ENCODE measurements around the gene TOLLIP. TPM values are rescaled to one million over a fixed set of nuclear protein-coding genes. Genes with fewer than 3 reads are reported as not detected.

Gene TOLLIP
- total RNA-seq, 1 experiment from 2014 or later: 32.3 TPM

GRCh38 chr11:1351278-1351937 is 42.0 kb upstream of the TOLLIP start:
- POLR2A ChIA-PET: interaction anchor here (1.3 kb wide), 1 partner anchor 88 kb away, joined by 6 read pairs; no protein-coding TSS in a partner anchor
- no peak overlapping the region for H3K4me3 Mint-ChIP-seq
- CTCF ChIA-PET: interaction anchor here (1.0 kb wide), 1 partner anchor 195 kb away, joined by 3 read pairs; no protein-coding TSS in a partner anchor
- ATAC-seq (peak; percentile 53), DNase-seq (ENCODE audit: low spot score) (no peak)
- H3K9me3 Mint-ChIP-seq: no peaks in the 10 kb centered on the region
- H3K4me1 Mint-ChIP-seq: peaks cover 7% of the 10 kb centered on the region
- H3K27ac Mint-ChIP-seq: peak overlapping the region; percentile 95
- H3K36me3 Mint-ChIP-seq: no peaks in the 10 kb centered on the region
- H3K27me3 Mint-ChIP-seq (ENCODE audit: low read depth): peaks cover 4% of the 10 kb centered on the region
- TF ChIP-seq ZBTB43 (CRISPR knock-in tag; IDR thresholded peaks at IDR 0.05): no peak

GRCh38 chr11:1350086-1350725 is 40.8 kb upstream of the TOLLIP start:
- DNase-seq (ENCODE audit: low spot score): no peak
- H3K9me3 Mint-ChIP-seq: no peaks in the 10 kb centered on the region
- H3K4me3 Mint-ChIP-seq: no peak overlapping the region
- H3K36me3 Mint-ChIP-seq: no peaks in the 10 kb centered on the region
- ATAC-seq: no peak
- H3K27ac Mint-ChIP-seq: no peak overlapping the region
- TF ChIP-seq ZNF425 (CRISPR knock-in tag; conservative IDR thresholded peaks at IDR 0.05): no peak
- no peak for TF ChIP-seq USF1 (CRISPR knock-in tag; IDR thresholded peaks at IDR 0.05)
- TF ChIP-seq NR2C2 (CRISPR knock-in tag; IDR thresholded peaks at IDR 0.05): no peak
- no peak for TF ChIP-seq ZNF281 (CRISPR knock-in tag; IDR thresholded peaks at IDR 0.05)
- TF ChIP-seq CBFB (CRISPR knock-in tag; IDR thresholded peaks at IDR 0.05; ENCODE audit: low read depth): no peak
- no peak for TF ChIP-seq ETV6 (CRISPR knock-in tag; IDR thresholded peaks at IDR 0.05)
- no peak for TF ChIP-seq NR1H2 (CRISPR knock-in tag; IDR thresholded peaks at IDR 0.05)
- TF ChIP-seq ZNF263 (CRISPR knock-in tag; IDR thresholded peaks at IDR 0.05; ENCODE audit: low read depth): no peak
- no peak for TF ChIP-seq SMAD3 (CRISPR knock-in tag; IDR thresholded peaks at IDR 0.05; ENCODE audit: borderline replicate concordance)
- no peak for TF ChIP-seq ZNF396 (CRISPR knock-in tag; IDR thresholded peaks at IDR 0.05; ENCODE audit: borderline replicate concordance)
- TF ChIP-seq ZBTB21 (CRISPR knock-in tag; IDR thresholded peaks at IDR 0.05; ENCODE audit: borderline replicate concordance): no peak
- TF ChIP-seq SMAD4 (CRISPR knock-in tag; IDR thresholded peaks at IDR 0.05): no peak
- TF ChIP-seq ZNF317 (CRISPR knock-in tag; IDR thresholded peaks at IDR 0.05; ENCODE audit: borderline replicate concordance, low read depth): no peak
- TF ChIP-seq STAT6 (CRISPR knock-in tag; conservative IDR thresholded peaks at IDR 0.05; ENCODE audit: low read depth): no peak
- no peak for TF ChIP-seq ARID4B (CRISPR knock-in tag; IDR thresholded peaks at IDR 0.05; ENCODE audit: borderline replicate concordance)
- no peak for TF ChIP-seq ATF1 (CRISPR knock-in tag; IDR thresholded peaks at IDR 0.05)
- no peak for TF ChIP-seq FOXJ3 (CRISPR knock-in tag; IDR thresholded peaks at IDR 0.05; ENCODE audit: borderline replicate concordance)
- POLR2A ChIA-PET: interaction anchor here (0.5 to 1.1 kb wide), 2 partner anchors 39 to 85 kb away, joined by 3 read pairs; partner anchors contain the start of gene BRSK2
- no peaks in the 10 kb centered on the region; the same call in 1 of the 2 replicates for H3K27me3 Mint-ChIP-seq (ENCODE audit: low read depth)
- H3K4me1 Mint-ChIP-seq: peaks cover 7% of the 10 kb centered on the region
- CTCF ChIA-PET: interaction anchor here (1.0 to 1.2 kb wide), 2 partner anchors 103 to 197 kb away, joined by 3 to 4 read pairs; no protein-coding TSS in a partner anchor

All from WTC11 (cell line).